IPS-NIHi7 (cell line): Measurements from ENCODE around the gene ZNF883.

ENCODE experiments used
- DNase-seq: peaks from one replicate; pipeline ENCODE4 v3.0.0; 2012; ENCODE audit warnings: mixed read lengths; ENCODE audit errors: extremely low spot score

ZNF883 gene

DNA sequence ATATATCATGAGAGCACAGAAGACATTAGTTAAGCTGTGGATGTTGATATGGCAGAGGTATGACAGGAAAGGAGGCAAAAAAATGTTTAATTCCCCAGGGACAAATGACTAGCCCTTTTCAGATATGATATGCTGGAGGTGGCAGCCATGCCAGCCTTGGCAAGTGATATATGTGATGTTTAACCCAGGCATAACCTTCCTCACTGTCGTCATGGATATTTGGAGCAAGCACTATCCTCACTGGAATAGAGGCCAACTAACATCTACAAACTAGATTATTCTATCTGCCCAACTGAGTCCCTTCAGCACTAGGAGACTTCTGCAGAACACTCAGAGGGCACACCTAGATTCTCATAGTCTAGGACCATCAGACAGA is 94.0 kb downstream of the ZNF883 start:
- DNase-seq = no peak

DNA sequence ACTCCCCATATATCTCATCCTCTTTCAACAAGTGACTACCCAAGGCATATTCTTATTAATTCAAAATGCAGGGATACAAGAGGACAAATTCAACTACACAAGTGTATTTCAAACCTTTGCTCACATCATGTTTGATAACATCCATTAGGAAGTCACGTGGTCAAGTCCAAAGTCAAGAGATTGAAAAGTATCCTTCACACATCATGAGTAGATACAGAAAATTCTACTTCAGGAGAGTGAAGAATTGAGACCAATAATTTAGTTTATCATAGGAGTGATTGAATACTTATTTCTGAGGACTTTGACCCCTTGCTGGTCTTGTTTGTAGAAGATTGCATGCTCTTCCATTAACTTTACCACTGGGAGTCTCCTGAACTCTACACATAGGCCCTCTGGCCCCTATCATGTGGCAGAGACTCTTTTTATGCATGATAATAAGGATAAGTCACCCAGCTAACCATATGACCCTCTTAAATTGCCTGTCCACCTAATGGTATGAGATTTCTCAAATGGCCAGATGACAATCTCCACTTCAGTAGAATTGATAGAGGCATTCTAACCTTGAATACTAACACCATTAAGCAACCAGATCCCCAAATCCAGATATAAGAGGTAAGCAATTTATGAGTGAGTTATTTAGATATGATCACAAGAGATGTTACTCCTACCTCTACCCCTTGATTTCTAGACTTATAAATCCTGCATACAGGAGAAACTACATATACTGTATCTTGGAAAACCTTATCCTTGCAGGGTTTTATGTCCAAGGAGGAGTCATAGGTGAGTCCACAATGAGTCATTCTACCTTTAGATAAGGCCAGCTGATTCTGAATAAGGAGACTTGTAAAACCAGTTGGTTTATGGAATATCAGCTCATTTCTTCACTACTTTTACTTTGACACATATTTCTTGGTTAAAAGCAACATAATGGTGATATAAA is 94.7 kb downstream of the ZNF883 start:
- DNase-seq = no peak

DNA sequence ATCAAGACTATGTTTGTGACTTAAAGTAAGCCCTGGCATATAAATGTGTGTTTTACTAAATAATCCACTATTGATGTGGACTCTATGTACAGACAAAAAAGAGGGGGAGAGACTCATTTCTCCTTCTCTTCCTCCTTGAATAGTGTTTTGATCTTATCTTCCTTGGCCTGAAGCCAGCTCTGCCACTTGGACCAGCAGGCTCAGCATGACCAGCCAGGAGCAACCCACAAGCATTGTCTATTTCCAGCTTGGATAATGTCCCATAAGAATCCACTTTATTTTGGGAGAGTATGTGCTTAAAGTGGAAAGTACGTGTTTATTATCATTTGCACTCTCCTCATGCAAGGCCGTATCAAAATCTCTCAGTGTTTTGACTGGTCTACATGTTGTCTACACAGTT is 97.5 kb downstream of the ZNF883 start:
- DNase-seq = no peak

DNA sequence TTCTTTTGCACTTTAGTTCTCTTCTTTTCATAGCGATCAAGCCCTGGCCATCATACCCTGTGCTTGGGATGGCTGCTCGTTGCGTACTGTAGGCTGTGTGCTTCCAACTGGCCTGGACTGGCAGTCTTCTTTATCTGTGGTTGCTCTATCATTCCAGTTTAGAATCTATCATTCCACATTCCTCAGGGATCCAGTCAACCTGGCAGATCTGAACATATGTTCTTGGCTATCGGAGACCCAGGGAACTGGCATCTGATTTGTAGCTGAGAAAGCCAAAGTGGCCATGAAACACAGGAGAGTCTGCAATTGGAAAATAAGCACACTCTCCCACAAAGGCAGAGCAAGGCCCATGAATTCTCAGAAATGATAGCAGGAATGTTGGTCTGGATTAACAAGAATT is 98.7 kb downstream of the ZNF883 start:
- DNase-seq = no peak

DNA sequence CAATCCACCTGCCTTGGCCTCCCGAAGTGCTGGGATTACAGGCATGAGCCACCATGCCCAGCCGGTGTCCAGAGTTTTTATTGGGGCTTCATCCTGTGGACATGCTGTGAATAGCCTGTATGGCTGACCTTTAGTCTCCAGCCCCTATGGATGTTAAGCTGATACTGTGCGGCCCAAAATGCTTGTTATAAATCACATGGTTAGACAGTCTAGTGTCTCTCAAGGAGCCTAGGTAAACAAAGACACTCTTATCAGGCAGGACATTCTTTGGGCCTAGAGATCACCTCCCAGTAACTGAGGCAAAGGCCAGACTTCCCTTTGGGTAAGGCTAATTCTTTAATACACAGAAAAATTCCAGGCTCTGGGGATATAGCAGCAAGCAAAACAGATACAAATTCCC is 99.4 kb downstream of the ZNF883 start:
- DNase-seq = no peak

DNA sequence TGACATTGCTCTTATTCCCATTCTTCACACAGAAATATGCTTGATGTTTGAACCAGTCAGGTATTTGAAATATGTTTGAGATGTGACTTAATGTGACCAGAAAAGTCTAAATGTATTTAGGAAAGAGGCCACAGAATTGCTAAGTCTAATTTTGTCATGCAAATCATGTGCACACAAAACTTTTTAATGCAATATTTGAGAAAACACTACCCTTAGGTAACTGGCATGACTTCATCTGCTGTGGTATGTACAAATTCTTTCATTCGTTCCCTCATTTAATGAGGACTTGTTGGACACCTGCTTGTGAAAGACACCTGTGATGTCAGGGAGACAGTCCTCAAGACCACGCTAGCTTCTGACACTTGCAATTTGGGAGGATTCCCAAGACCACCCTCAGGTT is 100.3 kb downstream of the ZNF883 start:
- no peak for DNase-seq
